ENCODE results near the gene LAMA2. TPM values are rescaled to one million over a fixed set of nuclear protein-coding genes. Genes with fewer than 3 reads are reported as not detected.

LAMA2 gene
- total and polyA plus RNA-seq, 2 experiments from 2014 or later = 11.1 to 57.5 TPM

- Histone ChIP-seq H3K9me2 (replicated peaks; ENCODE audit: insufficient read depth) (no peaks in the 10 kb centered on the region), H4K20me1 (ENCODE audit: insufficient read depth, poor library complexity, severe bottlenecking) (no peaks in the 10 kb centered on the region), H3K27me3 (no peaks in the 10 kb centered on the region), H3K4me3 (no peak overlapping the region), H3K4me1 (ENCODE audit: insufficient read depth) (no peaks in the 10 kb centered on the region), H3K36me3 (replicated peaks; ENCODE audit: insufficient read depth, low read depth) (no peaks in the 10 kb centered on the region), H3K9me3 (ENCODE audit: low read depth) (no peaks in the 10 kb centered on the region), H3K27ac (no peak overlapping the region), H3K79me2 (no peaks in the 10 kb centered on the region), H2AFZ (no peak overlapping the region), H3K4me2 (no peak overlapping the region)
- DNase-seq (ENCODE audit: low spot score) = no peak
- TF ChIP-seq CTCF (IDR thresholded peaks at IDR 0.05; ENCODE audit: poor library complexity) (no peak), EZH2phosphoT487 (IDR thresholded peaks at IDR 0.05; ENCODE audit: low read depth, severe bottlenecking, unreplicated experiment) (no peak), EZH2 (IDR thresholded peaks at IDR 0.05; ENCODE audit: borderline replicate concordance) (no peak)
These were observed 81.8 kb downstream of the LAMA2 start for GRCh38 chr6:128964771-128965170.

- Histone ChIP-seq H4K20me1 (ENCODE audit: insufficient read depth, poor library complexity, severe bottlenecking) (no peaks in the 10 kb centered on the region), H3K79me2 (no peaks in the 10 kb centered on the region), H3K9me2 (replicated peaks; ENCODE audit: insufficient read depth) (no peaks in the 10 kb centered on the region), H3K4me1 (ENCODE audit: insufficient read depth) (no peaks in the 10 kb centered on the region), H2AFZ (no peak overlapping the region), H3K9me3 (ENCODE audit: low read depth) (no peaks in the 10 kb centered on the region), H3K36me3 (replicated peaks; ENCODE audit: insufficient read depth, low read depth) (no peaks in the 10 kb centered on the region), H3K4me2 (no peak overlapping the region), H3K4me3 (no peak overlapping the region), H3K27ac (no peak overlapping the region), H3K27me3 (no peaks in the 10 kb centered on the region)
- TF ChIP-seq EZH2phosphoT487 (IDR thresholded peaks at IDR 0.05; ENCODE audit: low read depth, severe bottlenecking, unreplicated experiment) = no peak
- 70% methylated on average over 1 of the region's 1 CpG for WGBS (ENCODE audit: low lambda C conversion rate, missing lambda C conversion rate)
- no peak for DNase-seq (ENCODE audit: low spot score)
These were observed 84.0 kb downstream of the LAMA2 start for GRCh38 chr6:128966934-128967333.

GRCh38 chr6:128979071-128979470 lies 96.1 kb downstream of the LAMA2 start:
- Histone ChIP-seq H3K4me1 (ENCODE audit: insufficient read depth) (no peaks in the 10 kb centered on the region), H3K27ac (no peak overlapping the region), H4K20me1 (ENCODE audit: insufficient read depth, poor library complexity, severe bottlenecking) (no peaks in the 10 kb centered on the region), H2AFZ (no peak overlapping the region), H3K4me2 (no peak overlapping the region), H3K79me2 (no peaks in the 10 kb centered on the region), H3K36me3 (replicated peaks; ENCODE audit: insufficient read depth, low read depth) (no peaks in the 10 kb centered on the region), H3K9me3 (ENCODE audit: low read depth) (no peaks in the 10 kb centered on the region), H3K27me3 (no peaks in the 10 kb centered on the region), H3K4me3 (no peak overlapping the region), H3K9me2 (replicated peaks; ENCODE audit: insufficient read depth) (no peaks in the 10 kb centered on the region)
- 41% methylated on average over 2 of the region's 2 CpGs for WGBS (ENCODE audit: low lambda C conversion rate, missing lambda C conversion rate)
- no peak for TF ChIP-seq EZH2phosphoT487 (IDR thresholded peaks at IDR 0.05; ENCODE audit: low read depth, severe bottlenecking, unreplicated experiment)
- no peak for TF ChIP-seq CTCF (IDR thresholded peaks at IDR 0.05; ENCODE audit: poor library complexity)
- TF ChIP-seq EZH2 (IDR thresholded peaks at IDR 0.05; ENCODE audit: borderline replicate concordance) = no peak
- no peak for DNase-seq (ENCODE audit: low spot score)

GRCh38 chr6:128981716-128982115 lies 98.8 kb downstream of the LAMA2 start:
- Histone ChIP-seq H3K4me3 (no peak overlapping the region), H3K9me2 (replicated peaks; ENCODE audit: insufficient read depth) (no peaks in the 10 kb centered on the region), H3K4me2 (no peak overlapping the region), H3K79me2 (no peaks in the 10 kb centered on the region), H3K27ac (no peak overlapping the region), H3K4me1 (ENCODE audit: insufficient read depth) (no peaks in the 10 kb centered on the region), H2AFZ (no peak overlapping the region), H3K9me3 (ENCODE audit: low read depth) (no peaks in the 10 kb centered on the region), H4K20me1 (ENCODE audit: insufficient read depth, poor library complexity, severe bottlenecking) (no peaks in the 10 kb centered on the region), H3K27me3 (no peaks in the 10 kb centered on the region), H3K36me3 (replicated peaks; ENCODE audit: insufficient read depth, low read depth) (no peaks in the 10 kb centered on the region)
- no peak for TF ChIP-seq EZH2 (IDR thresholded peaks at IDR 0.05; ENCODE audit: borderline replicate concordance)
- TF ChIP-seq CTCF (IDR thresholded peaks at IDR 0.05; ENCODE audit: poor library complexity) = no peak
- TF ChIP-seq EZH2phosphoT487 (IDR thresholded peaks at IDR 0.05; ENCODE audit: low read depth, severe bottlenecking, unreplicated experiment) = no peak
- DNase-seq (ENCODE audit: low spot score) = no peak
- WGBS (ENCODE audit: low lambda C conversion rate, missing lambda C conversion rate) = 79% methylated on average over 3 of the region's 3 CpGs
